ENCODE results near the gene FGF5. TPM values are rescaled to one million over a fixed set of nuclear protein-coding genes. Genes with fewer than 3 reads are reported as not detected.

The FGF5 gene
- total RNA-seq, 2 donors from 2014 or later = 0.28 TPM; not detected in 1

DNA sequence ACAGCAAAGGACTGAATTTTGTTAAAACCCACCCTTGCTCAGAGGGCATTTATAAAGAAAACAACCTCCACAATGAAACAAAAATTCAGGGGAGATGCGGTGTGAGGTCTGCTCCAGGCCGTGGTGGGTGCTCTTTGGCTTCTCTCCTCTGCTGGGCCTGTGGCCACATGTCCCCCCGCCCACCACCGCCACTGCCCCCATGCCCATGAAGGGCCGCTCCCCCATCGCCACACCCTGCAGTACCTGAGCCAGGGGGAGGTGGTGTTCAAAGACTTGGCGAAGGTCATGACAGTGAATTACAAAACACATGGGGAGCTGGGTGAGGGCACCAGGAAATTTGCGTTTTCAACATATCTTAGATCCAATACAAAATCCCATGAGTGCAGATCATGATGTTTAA, 54.9 kb downstream of the FGF5 start:
- ATAC-seq (no peak), DNase-seq (no peak)
- intact Hi-C loops (cut with DNase I, micrococcal nuclease) = no loop called here

DNA sequence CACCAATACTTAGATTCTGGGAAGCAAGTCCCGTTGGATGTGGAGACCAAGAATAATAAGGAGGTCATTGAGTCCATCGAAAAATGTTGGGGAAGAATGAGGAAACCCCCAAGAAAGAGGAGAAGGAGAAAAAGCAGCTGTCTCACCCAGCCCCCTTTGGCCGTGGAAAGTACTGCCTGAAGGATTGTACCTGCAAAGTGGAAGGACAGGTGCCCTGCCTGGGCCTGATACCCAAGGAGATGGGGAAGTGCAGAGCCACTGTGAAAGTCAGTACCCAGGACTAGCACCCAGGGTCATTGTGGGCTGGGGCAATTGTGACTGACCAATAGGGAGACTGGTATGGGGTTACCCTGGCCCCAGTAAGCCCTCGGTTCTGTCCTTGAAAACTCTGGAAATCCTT, 55.3 kb downstream of the FGF5 start:
- ATAC-seq (no peak), DNase-seq (no peak)
- intact Hi-C loops (cut with DNase I, micrococcal nuclease) = no loop called here

DNA sequence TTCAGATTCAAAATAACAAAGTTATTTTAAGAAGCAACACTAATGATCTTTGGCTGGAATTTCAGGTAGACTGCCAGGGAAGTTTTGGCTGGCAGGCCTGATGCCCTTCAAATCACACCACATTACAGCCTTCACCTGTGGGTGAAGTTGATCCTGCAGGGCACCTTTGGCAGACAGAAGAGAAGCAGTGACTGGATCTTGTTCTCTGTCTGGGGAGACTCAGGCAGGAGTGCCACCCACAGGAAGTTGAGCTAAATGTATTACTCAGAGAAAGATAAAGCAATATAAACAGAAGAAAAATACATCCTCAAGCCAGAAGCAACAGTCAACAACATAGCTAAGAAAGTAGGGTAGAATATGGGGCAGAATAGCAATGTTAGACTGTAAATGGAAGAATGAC, 56.3 kb downstream of the FGF5 start:
- ATAC-seq = no peak
- no peak for DNase-seq
- intact Hi-C loops (cut with DNase I, micrococcal nuclease) = no loop called here

DNA sequence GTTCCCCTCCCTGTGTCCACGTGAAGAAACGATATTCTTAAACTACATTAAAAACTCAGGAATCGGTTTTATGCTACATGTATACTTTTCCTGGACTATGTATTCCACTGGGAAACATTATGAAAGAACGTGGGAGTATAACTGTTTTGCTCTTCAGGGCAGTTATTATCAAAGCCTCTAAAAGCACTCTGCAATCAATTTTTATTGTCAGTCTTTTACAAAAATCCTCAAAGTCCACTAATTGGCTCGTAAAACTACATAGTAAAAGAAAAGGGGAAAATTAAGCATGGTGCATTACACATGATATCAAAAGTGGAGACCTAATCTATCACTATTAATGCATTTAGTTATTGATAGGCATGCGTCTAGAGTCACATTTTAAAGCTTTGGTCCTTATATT, 57.7 kb downstream of the FGF5 start:
- DNase-seq (no peak), ATAC-seq (no peak)
- intact Hi-C loops (cut with DNase I, micrococcal nuclease) = no loop called here

DNA sequence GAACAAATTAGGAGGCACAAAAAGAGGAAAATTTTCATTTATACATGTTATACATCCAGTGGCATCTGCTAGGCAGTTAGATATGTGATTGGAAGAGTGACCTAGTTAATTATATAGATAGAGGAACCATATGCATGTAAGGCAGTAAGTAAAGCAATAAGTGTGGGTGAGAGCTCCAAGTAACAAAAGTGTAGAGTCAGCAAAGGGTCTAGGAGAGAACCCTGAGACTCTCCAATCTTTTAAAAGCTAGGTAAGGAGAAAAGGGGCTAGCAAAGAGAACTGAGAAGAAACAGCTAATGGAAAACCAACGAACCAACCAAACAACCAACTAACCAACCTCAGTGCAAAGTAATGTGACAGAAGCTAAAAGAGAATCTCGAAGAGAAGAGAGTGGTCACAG, 65.2 kb downstream of the FGF5 start:
- no peak for DNase-seq
- intact Hi-C loops (cut with DNase I, micrococcal nuclease) = no loop called here
- ATAC-seq = no peak

DNA sequence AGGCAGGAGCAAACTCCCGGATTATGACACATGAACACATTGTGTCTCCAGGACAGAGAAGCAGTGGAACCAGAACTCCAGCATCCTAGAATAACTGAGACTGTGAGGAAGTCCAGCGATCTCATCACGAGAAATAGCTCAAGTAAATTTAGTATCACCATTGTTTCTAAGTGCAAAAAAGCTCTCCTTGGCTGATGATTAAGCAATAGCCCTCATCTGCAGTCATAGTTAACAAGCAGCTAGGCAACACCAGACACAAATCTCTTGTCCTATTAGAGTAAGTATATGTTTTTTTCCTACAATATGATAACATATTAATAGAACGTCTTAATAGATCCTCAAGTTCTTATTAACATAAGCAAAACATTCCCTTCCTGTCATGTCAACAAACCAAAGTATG, 66.7 kb downstream of the FGF5 start:
- DNase-seq (no peak), ATAC-seq (no peak)
- intact Hi-C loops (cut with DNase I, micrococcal nuclease) = no loop called here

DNA sequence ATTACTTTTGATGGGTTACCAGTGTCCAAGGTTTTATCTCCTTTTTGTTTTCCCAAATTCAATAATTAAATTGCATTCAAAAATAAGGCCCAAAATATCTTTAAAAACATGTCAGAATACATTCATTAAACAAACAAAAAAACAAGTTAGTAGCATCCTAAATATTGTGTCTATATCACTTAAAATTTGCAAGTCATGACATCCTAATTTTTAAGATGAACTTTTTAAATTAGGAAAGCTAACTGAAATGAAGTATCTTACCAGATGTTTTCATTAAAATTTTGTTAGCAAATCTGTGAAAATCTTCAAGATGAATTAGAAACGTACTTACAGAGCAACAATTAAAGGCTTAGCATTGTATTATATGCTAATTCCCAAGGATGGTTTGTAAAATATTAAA, 68.1 kb downstream of the FGF5 start:
- no peak for ATAC-seq

DNA sequence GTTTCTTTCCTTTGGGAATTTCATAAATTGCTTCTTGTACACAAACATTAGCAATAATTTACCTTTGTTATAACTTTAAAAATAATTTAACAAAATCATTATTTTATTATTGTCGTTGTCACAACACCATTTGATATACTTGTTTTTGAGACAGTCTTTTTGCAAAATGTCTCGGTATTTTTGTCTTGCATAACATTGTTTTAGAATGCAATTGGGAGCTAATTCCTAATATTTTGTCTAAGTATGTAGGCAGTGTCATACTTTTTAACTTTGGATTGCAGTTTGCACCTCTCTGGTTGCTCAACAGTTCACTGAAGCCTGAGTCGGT, 68.7 kb downstream of the FGF5 start:
- intact Hi-C loops (cut with DNase I, micrococcal nuclease) = no loop called here
- ATAC-seq (no peak), DNase-seq (no peak)

More for the DNA sequence above, 68.1 kb downstream of the FGF5 start:
- DNase-seq = no peak
- intact Hi-C loops (cut with DNase I, micrococcal nuclease) = no loop called here

DNA sequence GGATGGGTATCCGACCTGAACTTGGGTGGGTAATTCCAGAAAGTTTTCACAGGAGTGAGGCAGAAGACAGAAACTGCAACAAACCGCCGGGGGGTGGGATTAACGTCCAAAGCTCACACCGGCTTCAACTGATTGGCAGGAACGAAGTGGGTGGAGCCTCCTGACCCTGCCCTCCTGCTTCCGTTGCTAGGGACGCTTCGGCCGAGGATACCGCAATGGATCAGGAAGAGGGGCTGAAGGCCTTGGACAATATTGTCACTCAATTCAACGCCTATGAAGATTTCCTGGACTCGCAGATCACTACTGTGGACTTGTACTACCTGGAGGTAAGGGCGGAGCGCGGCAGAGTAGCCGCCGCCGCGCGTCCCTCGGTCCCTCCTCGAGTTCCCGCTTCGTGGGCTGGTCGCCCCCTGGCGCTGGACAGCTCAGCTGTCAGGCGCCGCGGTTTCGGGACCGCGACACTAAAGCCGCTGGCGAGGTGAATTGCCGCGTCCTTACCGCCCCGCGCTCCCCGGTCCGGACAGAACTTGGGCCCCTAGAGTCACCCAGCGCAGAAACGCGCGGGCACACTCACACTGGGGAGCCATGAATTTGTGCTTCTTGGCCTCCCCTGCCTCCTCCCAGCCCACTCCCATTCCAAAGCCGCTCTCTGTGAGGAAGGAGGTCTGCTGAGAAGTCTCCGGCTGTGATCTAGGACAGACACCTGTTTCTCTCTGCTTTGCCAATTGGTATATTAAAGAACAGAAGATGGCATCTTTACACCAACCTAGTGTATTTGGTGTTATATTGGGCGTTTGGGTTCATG, 69.3 kb downstream of the FGF5 start, which contains the start of gene CFAP299:
Gene CFAP299, plus strand, starts transcription at position 177 of the 805 bp plus-strand sequence.
- DNase-seq = peak; percentile 83 to 91
- intact Hi-C loops (cut with DNase I, micrococcal nuclease) = no loop called here
- peak; percentile 99 for ATAC-seq

DNA sequence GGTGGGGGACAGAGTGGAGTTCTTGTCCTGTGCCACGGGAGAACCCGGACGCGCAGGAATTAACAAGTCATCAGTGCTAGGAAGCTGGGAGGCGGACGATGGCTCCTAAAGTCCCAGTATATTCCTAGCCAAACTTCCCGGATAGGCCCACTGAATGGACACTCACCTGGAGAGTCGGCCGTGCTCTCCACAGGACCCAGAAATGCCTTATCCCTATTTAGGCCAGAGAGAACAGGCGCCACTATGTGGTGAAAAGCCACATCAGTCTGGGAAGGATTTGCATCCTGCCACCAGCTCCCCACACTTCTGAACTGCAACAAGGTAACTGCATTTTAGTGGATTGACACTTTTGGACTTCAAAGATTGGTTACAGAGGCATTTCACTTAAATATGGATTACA, 70.1 kb downstream of the FGF5 start:
- intact Hi-C loops (cut with DNase I, micrococcal nuclease) = no loop called here
- ATAC-seq (peak; percentile 54), DNase-seq (peak in 1 of 2 donors; percentile 8)

DNA sequence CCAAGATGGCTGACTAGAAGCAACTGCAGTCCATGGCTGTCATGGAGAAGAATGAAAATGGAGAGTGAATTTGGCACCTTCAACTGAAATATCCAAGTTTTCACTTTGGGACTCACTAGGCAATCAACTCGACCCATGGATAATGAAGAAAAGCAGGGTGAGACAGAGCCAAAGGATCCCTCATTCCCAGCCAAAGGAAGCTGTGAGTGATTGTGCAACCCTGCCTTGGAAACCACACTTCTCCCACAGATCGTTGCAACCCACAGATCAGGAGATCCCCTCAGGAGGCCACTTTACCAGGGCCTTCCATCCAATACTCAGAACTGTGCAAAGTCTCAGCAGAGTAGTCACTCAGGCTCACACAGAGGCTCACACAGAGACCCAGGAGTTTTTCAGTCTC, 73.6 kb downstream of the FGF5 start:
- no peak for DNase-seq
- no peak for ATAC-seq
- intact Hi-C loops (cut with DNase I, micrococcal nuclease) = no loop called here

Other genes with a start within 250 kb of the FGF5 start
- 100 to 1,000 TPM in 1 of 2 donors, 10 to 100 TPM in 1; 70.0 to 135 TPM for gene ANTXR2, start 193.4 kb upstream of the FGF5 start, total RNA-seq
- 1 to 10 TPM in 1 of 2 donors, under 1 TPM in 1; 0.64 to 2.3 TPM for gene PRDM8, start 69.2 kb upstream of the FGF5 start, total RNA-seq
- not detected for gene CFAP299, start 69.1 kb downstream of the FGF5 start, total RNA-seq

Measured in left colon (tissue), 2 donors.